Peyer's patch (tissue), 4 donors: ENCODE measurements around the gene ABCA3.

Experiments used
- CTCF ChIP-seq, 6 experiments: fragments of 450-650 bp in 4 of 6; fragments of 200-600 bp in 2 of 6; sonication (generic) in 1 of 6; IDR thresholded peaks; one replicate each; pipeline ENCODE4 v1.5.1; 2017 to 2019; ENCODE audit warnings: antibody characterized with exemption in 6 of 6, mild to moderate bottlenecking in 3 of 6, moderate library complexity in 1 of 6
- POLR2A ChIP-seq, 2 donors: fragments of 450-650 bp; IDR thresholded peaks; one replicate each; pipeline ENCODE4 v1.5.1; 2017; ENCODE audit warnings: antibody characterized with exemption in 2 of 2, mild to moderate bottlenecking in 2 of 2, moderate library complexity in 2 of 2

GRCh38 chr16:2234813-2235170 is 105.7 kb downstream of the ABCA3 start:
- TF ChIP-seq CTCF (IDR thresholded peaks at IDR 0.05) (no peak), POLR2A (IDR thresholded peaks at IDR 0.05) (no peak)
